IPS DF 6.9 (cell line): ENCODE results near the gene BRF1.

Source experiments
- DNase-seq: peaks from one replicate; pipeline ENCODE4 v3.0.0-alpha.2; 2013; ENCODE audit warnings: low read depth, low spot score
- H3K27ac ChIP-seq: one replicate; pipeline ENCODE4 v1.5.1; 2013; ENCODE audit warnings: low read length, control low read depth
- H3K27me3 ChIP-seq: 2 replicates; pipeline ENCODE4 v1.6.1; 2013; ENCODE audit warnings: mild to moderate bottlenecking, low read length; ENCODE audit not compliant: control insufficient read depth, insufficient read depth
- H3K36me3 ChIP-seq: 2 replicates; pipeline ENCODE4 v1.6.1; 2013; ENCODE audit warnings: low read length; ENCODE audit not compliant: control insufficient read depth, insufficient read depth
- H3K4me1 ChIP-seq: 2 replicates; pipeline ENCODE4 v1.6.1; 2013; ENCODE audit warnings: low read length; ENCODE audit not compliant: control insufficient read depth, insufficient read depth
- H3K4me3 ChIP-seq: 2 replicates; pipeline ENCODE4 v1.5.1; 2013; ENCODE audit warnings: mild to moderate bottlenecking, low read length
- H3K9me3 ChIP-seq: 2 replicates; pipeline ENCODE4 v1.6.1; 2013; ENCODE audit warnings: low read length, inconsistent platforms; ENCODE audit not compliant: control insufficient read depth, insufficient read depth
- WGBS: extraction: QIAGEN DNeasy Blood & Tissue Kit; methylation state at CpG from one replicate; pipeline ENCODE4 v1.1.7; 2013; ENCODE audit warnings: mixed read lengths, missing lambda C conversion rate; ENCODE audit not compliant: insufficient read length, insufficient coverage; 5-methylcytosine and 5-hydroxymethylcytosine counted together

The BRF1 gene, protein sequence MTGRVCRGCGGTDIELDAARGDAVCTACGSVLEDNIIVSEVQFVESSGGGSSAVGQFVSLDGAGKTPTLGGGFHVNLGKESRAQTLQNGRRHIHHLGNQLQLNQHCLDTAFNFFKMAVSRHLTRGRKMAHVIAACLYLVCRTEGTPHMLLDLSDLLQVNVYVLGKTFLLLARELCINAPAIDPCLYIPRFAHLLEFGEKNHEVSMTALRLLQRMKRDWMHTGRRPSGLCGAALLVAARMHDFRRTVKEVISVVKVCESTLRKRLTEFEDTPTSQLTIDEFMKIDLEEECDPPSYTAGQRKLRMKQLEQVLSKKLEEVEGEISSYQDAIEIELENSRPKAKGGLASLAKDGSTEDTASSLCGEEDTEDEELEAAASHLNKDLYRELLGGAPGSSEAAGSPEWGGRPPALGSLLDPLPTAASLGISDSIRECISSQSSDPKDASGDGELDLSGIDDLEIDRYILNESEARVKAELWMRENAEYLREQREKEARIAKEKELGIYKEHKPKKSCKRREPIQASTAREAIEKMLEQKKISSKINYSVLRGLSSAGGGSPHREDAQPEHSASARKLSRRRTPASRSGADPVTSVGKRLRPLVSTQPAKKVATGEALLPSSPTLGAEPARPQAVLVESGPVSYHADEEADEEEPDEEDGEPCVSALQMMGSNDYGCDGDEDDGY

DNA sequence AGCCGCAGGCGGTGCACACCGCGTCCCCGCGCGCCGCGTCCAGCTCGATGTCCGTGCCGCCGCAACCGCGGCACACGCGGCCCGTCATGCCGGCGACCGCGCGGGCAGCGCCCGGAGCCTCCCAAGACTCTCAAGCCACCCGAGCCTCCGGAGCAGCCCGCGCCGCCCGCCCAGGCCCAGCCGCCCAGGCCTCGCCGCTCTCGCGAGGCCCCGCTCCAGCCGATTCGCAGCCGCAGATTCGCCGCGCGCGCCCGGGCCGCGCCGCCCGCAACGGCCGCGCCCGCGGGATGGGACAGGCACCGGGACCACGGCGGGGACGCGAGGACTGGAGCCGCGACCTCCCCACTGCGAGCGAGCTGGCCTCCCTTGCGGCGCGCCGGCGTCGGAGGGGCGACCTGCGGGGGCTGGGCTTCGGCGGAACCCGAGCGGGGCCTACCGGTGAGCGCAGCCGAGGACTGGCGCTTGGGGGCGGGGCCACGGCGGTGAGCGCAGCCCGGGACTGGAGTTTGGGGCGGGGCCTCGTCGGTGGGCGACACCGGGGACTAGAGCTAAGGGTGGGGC is at the start of gene BRF1:
TSS of gene BRF1 (minus strand) at position 460 of the 561 bp plus-strand sequence. CDS start at position 88, 372 bp downstream.
- Histone ChIP-seq H3K27ac (no peak within 1 kb of the TSS), H3K4me3 (peak within 1 kb of the TSS; percentile 83), H3K27me3 (no peaks in the 10 kb centered on the region; the same call in 1 of the 2 replicates), H3K4me1 (no peaks in the 10 kb centered on the region), H3K9me3 (no peaks in the 10 kb centered on the region), H3K36me3 (no peaks in the 10 kb centered on the region)
- WGBS = no CpG with 5 or more reads among the region's 90 CpGs
- peak; percentile 77 for DNase-seq

DNA sequence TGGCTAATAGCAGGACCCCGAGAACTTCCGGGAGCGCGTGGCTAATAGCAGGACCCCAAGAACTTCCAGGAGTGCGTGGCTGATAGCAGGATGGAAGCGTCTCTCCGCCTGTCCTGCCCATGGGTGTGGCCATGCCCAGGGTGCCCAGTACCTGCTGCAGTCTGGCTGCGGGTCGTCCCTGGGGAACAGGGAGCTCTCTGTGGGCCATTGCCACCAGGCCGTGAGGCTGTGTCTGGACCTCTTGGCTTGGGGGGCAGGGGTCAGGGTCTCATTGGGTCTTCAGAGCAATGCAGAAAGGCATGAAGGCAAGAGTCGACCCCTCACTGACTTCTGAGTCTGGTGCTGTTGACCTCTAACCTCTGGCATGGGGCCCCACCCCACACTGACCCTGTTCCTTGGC is 49.2 kb upstream of the BRF1 start:
- no peaks in the 10 kb centered on the region for H3K9me3 ChIP-seq
- DNase-seq = no peak
- no peak overlapping the region for H3K27ac ChIP-seq
- no peaks in the 10 kb centered on the region for H3K27me3 ChIP-seq
- no peaks in the 10 kb centered on the region; the same call in 1 of the 2 replicates for H3K36me3 ChIP-seq
- no peak overlapping the region for H3K4me3 ChIP-seq
- no CpG with 5 or more reads among the region's 11 CpGs for WGBS
- no peaks in the 10 kb centered on the region for H3K4me1 ChIP-seq

DNA sequence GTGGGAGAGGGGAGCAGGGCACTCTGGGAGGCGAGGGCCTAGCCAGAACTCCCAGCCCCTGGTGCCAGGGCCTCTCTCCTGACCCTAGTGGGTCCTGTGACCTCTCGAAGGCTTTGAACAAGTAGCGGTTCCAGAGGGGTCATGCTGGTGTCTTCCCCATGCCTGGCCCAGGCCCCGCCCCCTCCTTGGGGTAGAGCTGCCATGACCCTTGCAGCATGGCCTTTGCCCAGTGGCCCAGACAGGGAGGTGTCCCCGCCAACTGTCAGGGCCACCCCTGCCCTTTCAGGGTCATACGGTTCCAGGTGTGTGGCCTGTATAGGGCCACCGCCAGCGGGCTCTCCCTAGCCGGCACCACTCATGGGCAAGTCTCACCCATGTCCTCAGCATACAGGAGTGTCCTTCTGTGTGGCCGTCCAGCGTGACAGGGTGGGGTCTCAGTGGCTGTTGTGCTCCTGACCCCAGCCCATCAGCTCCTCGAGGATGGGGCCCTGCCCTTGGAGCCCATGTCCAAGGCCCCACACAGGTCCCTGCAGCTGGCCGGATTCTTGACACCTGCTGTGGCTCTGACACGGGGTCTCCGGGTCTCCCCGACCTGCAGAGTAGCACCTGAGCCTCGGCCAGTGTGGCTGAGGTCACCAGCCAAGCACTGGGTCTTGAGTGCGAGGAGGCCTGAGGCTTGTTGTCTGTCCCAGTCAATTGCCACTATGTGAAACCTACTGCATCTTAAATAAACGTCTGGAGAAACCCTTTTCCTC is 48.3 kb upstream of the BRF1 start:
- no peak for DNase-seq
- no CpG with 5 or more reads among the region's 19 CpGs for WGBS
- Histone ChIP-seq H3K9me3 (no peaks in the 10 kb centered on the region), H3K36me3 (no peaks in the 10 kb centered on the region; the same call in 1 of the 2 replicates), H3K4me3 (no peak overlapping the region), H3K27me3 (no peaks in the 10 kb centered on the region), H3K27ac (no peak overlapping the region), H3K4me1 (no peaks in the 10 kb centered on the region)

DNA sequence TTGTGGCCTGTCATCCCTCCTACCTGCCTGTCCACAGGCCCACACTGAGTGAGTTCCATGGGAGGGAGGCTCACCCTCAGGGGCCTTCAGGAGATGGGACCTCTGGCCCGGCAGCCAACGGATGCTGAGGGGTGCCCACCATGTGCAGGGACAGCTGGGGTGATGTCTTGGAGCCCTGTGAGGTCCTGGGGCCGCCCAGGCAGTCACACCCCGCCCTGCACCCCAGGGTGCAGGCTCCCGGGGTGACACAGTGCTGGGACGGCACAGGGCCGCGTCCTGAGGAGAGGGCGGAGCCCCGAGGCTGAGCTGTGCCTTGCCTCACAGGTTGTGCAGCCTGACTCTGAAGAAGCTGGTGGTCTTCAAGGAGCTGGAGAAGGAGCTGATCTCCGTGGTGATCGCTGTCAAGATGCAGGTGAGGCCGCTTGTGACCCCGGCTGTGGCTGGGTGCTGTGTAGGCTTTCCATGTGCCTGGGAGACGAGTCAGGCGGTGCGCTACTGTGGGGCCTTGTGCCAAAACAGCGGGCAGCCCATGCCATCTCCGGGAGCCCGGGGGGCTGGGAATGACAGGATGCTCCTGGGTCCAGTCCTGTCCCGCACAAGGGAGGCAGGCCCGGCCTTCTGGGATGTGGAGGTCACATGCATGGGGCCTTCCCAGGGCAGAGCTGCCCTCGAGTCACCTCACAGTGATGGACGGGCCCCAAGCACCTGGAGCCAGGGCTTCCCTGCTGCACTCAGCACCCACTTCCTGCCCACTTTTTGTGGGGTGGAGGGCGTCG is 47.6 kb upstream of the BRF1 start:
- Histone ChIP-seq H3K36me3 (no peaks in the 10 kb centered on the region; the same call in 1 of the 2 replicates), H3K4me1 (no peaks in the 10 kb centered on the region), H3K9me3 (no peaks in the 10 kb centered on the region), H3K27me3 (no peaks in the 10 kb centered on the region), H3K27ac (no peak overlapping the region), H3K4me3 (no peak overlapping the region)
- DNase-seq = no peak
- no CpG with 5 or more reads among the region's 26 CpGs for WGBS

DNA sequence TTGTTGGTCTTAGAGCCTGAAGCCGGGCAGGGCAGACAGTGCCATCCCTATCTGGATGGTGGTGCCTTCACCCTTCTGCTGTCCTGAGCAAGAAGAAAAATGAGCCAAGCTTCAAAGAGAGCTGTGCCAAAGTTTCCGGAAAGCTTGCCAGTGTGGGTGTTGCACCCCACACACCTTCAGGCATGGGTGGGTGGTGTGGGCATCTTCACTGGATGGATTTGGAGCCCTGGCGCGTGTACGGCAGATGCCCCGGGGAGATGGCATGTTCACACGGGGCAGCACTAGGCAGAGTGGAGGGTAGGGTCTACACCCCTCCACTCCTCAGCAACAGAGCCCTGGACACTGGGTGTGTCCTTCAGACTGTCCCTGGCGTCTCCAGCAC is 46.8 kb upstream of the BRF1 start:
- H3K27ac ChIP-seq = no peak overlapping the region
- no peaks in the 10 kb centered on the region for H3K9me3 ChIP-seq
- no peaks in the 10 kb centered on the region; the same call in 1 of the 2 replicates for H3K36me3 ChIP-seq
- no CpG with 5 or more reads among the region's 8 CpGs for WGBS
- H3K4me1 ChIP-seq = no peaks in the 10 kb centered on the region
- no peak overlapping the region for H3K4me3 ChIP-seq
- no peaks in the 10 kb centered on the region for H3K27me3 ChIP-seq
- DNase-seq = no peak

DNA sequence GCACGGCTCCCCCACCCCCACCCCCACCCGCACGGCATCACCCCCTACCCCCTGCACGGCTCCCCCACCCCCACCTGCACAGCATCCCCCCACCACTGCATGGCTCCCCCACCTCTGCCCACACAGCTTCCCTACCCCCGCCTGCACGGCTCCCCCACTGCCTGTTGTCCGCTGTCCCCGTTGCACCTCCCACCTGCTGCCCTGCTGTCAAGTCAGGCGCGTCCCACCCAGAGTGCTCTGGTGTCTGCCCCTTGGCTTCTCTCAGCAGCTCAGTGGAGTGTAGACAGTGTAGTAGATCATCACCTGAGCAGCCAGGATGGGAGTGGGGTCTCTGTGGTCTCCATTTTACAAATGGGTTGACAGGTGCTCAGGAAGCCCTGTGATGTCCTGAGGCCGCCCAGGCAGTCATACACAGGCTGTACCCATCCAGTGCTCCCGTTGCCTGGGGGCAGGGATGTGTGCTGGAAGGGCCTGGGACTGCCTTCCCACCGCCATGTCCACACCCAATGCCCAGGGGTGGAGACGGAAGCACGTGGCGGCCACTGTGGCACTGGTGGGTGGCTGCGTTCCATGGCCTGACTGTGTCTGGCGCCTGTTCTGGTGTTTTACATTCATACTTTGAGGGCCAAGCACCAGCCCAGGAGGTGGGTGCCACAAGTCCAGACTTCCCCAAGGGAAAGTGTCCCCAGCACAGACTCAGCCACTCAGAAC is 46.2 kb upstream of the BRF1 start:
- Histone ChIP-seq H3K27ac (no peak overlapping the region), H3K36me3 (no peaks in the 10 kb centered on the region; the same call in 1 of the 2 replicates), H3K4me1 (no peaks in the 10 kb centered on the region), H3K27me3 (no peaks in the 10 kb centered on the region), H3K9me3 (no peaks in the 10 kb centered on the region), H3K4me3 (no peak overlapping the region)
- no peak for DNase-seq
- WGBS = no CpG with 5 or more reads among the region's 18 CpGs

DNA sequence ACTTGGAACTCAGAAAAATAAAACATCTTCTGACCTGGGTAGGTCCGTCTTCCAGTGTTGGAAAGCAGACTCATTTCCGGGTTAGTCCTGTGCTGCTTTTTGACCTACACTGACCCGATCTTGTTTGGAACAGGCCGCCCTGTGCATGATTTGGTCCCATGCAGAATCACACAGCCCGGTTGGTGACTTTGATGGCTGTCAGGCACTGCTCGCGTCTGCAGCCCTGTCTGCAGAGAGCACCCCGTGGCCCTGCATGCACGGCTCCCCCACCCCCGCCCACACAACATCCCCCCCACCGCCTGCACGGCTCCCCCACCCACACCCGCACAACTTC is 45.4 kb upstream of the BRF1 start:
- Histone ChIP-seq H3K4me1 (no peaks in the 10 kb centered on the region), H3K4me3 (no peak overlapping the region), H3K27me3 (no peaks in the 10 kb centered on the region), H3K27ac (no peak overlapping the region), H3K36me3 (no peaks in the 10 kb centered on the region; the same call in 1 of the 2 replicates), H3K9me3 (no peaks in the 10 kb centered on the region)
- DNase-seq = no peak
- no CpG with 5 or more reads among the region's 13 CpGs for WGBS

DNA sequence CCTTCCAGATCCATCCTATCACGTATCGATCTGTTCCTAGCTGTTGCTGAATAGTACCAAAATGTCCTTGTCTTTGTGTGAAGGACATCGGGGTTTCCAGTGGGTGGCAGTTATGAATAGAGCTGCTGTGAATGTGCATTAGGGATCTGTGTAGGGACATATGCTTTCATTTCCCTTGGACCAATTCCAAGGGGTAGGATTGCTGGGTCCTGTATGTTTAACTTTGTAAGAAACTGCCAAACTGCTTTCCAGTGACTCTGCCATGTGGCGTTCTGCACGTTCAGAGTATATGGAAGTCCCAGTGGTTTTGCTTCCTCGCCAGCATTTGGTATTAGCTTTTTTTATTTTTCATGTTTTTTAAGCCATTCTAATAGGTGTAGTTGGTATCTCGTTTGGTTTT is 42.4 kb upstream of the BRF1 start:
- no peak overlapping the region for H3K4me3 ChIP-seq
- WGBS = no CpG with 5 or more reads among the region's 7 CpGs
- H3K36me3 ChIP-seq = no peaks in the 10 kb centered on the region; the same call in 1 of the 2 replicates
- no peaks in the 10 kb centered on the region for H3K27me3 ChIP-seq
- no peaks in the 10 kb centered on the region for H3K9me3 ChIP-seq
- H3K27ac ChIP-seq = no peak overlapping the region
- H3K4me1 ChIP-seq = no peaks in the 10 kb centered on the region
- DNase-seq = no peak

DNA sequence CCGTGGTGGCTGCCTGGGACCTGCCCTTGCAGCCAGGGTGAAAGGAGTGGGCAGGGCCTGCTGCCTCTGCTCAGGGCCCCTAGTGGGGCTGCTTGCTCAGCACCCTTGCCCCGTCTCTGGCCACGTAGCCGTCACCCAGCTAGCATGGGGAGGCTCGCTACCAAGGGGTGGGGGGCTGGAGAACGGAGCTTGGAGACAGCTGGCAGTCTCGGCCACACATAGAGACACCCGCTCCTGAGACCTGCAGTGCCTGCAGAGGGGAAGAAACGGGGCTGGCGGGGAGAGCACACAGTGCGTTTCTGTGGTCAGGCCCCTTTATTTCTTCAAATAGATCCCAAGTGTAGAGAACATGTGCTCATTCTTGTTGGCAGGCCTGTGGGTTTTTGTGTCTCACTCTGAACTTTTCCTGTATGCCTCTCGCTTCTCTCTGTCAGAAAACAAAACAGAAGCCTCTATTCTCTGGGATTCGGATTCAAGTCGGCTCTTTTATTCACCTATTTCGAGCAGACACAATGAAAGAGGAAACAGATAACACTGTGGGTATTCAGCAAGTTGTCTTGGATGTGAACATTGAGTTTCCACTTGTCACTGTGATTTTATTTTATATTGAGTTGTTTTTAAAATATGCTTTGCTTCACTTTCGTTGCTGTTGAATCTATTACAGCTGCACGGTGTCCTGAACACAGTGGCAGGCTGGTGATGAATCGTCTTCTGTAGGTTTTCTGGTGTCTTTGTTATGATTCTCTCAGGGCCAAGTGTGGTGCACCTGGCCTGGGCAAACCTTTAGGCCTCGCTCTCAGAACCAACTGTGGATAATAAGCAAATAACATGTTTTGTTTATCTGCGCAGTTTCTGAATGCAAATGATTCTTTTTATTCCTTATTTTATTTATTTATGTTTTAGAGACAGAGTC is 40.3 kb upstream of the BRF1 start:
- WGBS = no CpG with 5 or more reads among the region's 20 CpGs
- Histone ChIP-seq H3K36me3 (no peaks in the 10 kb centered on the region), H3K4me1 (no peaks in the 10 kb centered on the region), H3K27me3 (no peaks in the 10 kb centered on the region), H3K9me3 (no peaks in the 10 kb centered on the region), H3K4me3 (no peak overlapping the region), H3K27ac (no peak overlapping the region)
- no peak for DNase-seq
